GM23338 (cell line): ENCODE measurements around the gene HMOX2.

Experiments used
- EZH2 ChIP-seq: fragments of 200-600 bp; sonication (generic); IDR thresholded peaks from one replicate; pipeline ENCODE4 v1.8.0; 2017; ENCODE audit warnings: antibody characterized with exemption, mild to moderate bottlenecking, low read depth; ENCODE audit not compliant: unreplicated experiment
- POLR2AphosphoS5 ChIP-seq: IDR thresholded peaks from 2 replicates; pipeline ENCODE4 v1.6.1; 2016; ENCODE audit warnings: antibody characterized with exemption, low read depth
- TF ChIP-seq, protein P1 (sequence below), 2 experiments: fragments of 200-600 bp in 1 of 2; sonication (generic) in 1 of 2; conservative IDR thresholded peaks; 2 replicates each; pipeline versions ENCODE4 v1.5.1 to v1.6.1; 2016 to 2017; ENCODE audit warnings: antibody characterized with exemption in 2 of 2, low read depth in 2 of 2, mild to moderate bottlenecking in 2 of 2, moderate library complexity in 1 of 2

DNA sequence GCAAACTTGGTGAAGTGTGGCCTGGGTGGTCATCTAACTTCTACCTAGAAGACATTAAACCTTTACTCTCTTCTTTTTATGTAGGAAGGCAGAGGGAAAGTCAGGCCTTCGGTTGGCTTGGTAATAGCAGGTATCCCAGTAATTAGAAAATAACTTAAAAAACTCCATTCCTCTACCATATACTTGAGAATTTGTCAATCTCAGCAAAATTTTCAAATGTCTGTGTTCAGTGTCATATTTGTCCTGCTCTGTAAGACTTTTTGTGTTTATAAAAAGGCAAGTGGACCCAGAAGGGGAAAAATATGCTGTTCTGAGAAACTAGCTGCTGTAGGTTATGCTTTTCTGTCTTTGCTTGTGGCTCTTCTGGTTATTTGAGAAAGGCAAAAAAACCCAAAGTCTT lies 5.8 kb downstream of the HMOX2 start:
- TF ChIP-seq EZH2 (no peak), POLR2AphosphoS5 (no peak)
- TF ChIP-seq, protein P1, sequence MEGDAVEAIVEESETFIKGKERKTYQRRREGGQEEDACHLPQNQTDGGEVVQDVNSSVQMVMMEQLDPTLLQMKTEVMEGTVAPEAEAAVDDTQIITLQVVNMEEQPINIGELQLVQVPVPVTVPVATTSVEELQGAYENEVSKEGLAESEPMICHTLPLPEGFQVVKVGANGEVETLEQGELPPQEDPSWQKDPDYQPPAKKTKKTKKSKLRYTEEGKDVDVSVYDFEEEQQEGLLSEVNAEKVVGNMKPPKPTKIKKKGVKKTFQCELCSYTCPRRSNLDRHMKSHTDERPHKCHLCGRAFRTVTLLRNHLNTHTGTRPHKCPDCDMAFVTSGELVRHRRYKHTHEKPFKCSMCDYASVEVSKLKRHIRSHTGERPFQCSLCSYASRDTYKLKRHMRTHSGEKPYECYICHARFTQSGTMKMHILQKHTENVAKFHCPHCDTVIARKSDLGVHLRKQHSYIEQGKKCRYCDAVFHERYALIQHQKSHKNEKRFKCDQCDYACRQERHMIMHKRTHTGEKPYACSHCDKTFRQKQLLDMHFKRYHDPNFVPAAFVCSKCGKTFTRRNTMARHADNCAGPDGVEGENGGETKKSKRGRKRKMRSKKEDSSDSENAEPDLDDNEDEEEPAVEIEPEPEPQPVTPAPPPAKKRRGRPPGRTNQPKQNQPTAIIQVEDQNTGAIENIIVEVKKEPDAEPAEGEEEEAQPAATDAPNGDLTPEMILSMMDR (conservative IDR thresholded peaks at IDR 0.05; ENCODE audit: low read depth in 2 of 2) = no peak
